Activated naive CD8-positive, alpha-beta T cell treated with anti-CD3 and anti-CD28 coated beads, Interleukin-2, amount 50 U/mL, for 24 hours (primary cell): ENCODE measurements around the gene KCNQ1.
A peak's percentile ranks its signal among the peaks of the same experiment; 100 is the strongest.

ENCODE experiments used
- ATAC-seq: fragments of 150-1000 bp; cut with Tn5 transposase; one replicate; pipeline ENCODE4 v1.10.0; 2021
- DNase-seq: peaks from one replicate; pipeline ENCODE4 v3.0.0; 2021
- H3K27ac Mint-ChIP-seq: one replicate; pipeline ENCODE4 v1.8.0; 2021; ENCODE audit warnings: mild to moderate bottlenecking, mixed read lengths
- H3K27me3 Mint-ChIP-seq: one replicate; pipeline ENCODE4 v1.8.0; 2021; ENCODE audit warnings: mixed read lengths
- H3K36me3 Mint-ChIP-seq: one replicate; pipeline ENCODE4 v1.8.0; 2021; ENCODE audit warnings: low read depth, mixed read lengths
- H3K4me1 Mint-ChIP-seq: one replicate; pipeline ENCODE4 v1.8.0; 2021; ENCODE audit warnings: mixed read lengths
- H3K4me3 Mint-ChIP-seq: one replicate; pipeline ENCODE4 v1.8.0; 2021; ENCODE audit warnings: mild to moderate bottlenecking, moderate library complexity, mixed read lengths
- H3K9me3 Mint-ChIP-seq: one replicate; pipeline ENCODE4 v1.8.0; 2021; ENCODE audit warnings: mixed read lengths

KCNQ1 gene

DNA sequence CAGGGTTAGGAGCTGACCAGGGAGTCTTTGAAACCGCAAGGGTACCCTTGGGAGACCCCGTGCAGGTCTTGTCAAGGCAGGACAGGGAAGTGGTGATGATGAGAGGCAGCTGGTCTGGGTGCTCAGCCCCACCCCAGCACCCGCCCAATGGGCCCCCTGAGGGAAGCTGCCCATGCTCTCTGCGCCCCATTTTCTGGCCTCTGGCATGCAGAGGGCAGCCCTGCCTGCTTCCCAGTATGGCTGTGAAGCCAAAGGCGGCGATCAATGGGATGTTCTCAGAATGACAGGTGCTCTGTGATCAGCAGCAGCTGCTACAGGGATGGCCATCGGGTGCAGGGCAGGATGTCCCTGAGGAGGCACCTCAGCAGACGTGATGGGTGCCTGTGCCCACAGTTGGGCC, 386.1 kb downstream of the KCNQ1 start:
- Mint-ChIP-seq H3K27me3 (no peaks in the 10 kb centered on the region), H3K36me3 (peaks cover 9% of the 10 kb centered on the region), H3K4me3 (no peak overlapping the region), H3K9me3 (peaks cover 20% of the 10 kb centered on the region), H3K27ac (no peak overlapping the region), H3K4me1 (peaks cover 2% of the 10 kb centered on the region)
- DNase-seq (no peak), ATAC-seq (no peak)

DNA sequence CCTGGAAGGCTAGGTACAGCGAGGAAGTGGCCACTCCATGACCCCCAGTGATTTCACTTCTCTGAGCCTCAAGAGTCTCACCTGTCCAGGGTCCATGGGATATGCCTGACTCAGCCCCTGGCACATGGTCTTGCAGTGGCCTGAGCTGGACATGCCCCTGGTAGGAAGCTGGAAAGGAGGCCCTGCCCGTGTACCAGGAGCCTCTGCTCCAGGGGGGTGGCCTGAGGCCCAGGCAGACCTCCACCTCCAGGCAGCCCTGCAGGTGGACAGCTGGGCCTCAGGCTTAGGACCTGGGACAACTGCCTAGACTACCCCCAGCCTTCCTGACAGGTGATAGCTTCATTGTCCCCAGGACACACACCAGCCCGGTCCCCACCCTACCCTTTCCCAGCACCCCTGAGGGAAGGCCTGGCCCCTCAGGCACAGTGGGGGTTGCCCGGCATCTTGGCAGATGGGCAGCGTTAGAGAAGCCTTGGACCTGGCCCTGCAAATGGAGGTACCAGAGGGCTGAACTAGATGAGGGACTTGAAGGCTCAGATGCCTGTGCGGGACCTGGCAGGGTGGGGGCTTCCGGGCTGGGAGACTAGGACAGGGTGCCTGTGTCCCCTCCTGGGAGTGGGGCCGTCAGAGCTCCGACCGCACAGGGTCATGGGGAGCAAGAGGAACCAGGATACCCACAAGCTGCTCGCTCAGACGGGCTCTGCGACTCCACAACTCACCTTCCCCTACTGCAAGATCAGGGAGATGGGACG, 387.1 kb downstream of the KCNQ1 start:
- no peaks in the 10 kb centered on the region for H3K27me3 Mint-ChIP-seq
- peaks cover 20% of the 10 kb centered on the region for H3K9me3 Mint-ChIP-seq
- DNase-seq = no peak
- no peak for ATAC-seq
- H3K36me3 Mint-ChIP-seq = peaks cover 7% of the 10 kb centered on the region
- H3K4me1 Mint-ChIP-seq = peaks cover under 1% of the 10 kb centered on the region
- H3K4me3 Mint-ChIP-seq = no peak overlapping the region
- H3K27ac Mint-ChIP-seq = no peak overlapping the region

DNA sequence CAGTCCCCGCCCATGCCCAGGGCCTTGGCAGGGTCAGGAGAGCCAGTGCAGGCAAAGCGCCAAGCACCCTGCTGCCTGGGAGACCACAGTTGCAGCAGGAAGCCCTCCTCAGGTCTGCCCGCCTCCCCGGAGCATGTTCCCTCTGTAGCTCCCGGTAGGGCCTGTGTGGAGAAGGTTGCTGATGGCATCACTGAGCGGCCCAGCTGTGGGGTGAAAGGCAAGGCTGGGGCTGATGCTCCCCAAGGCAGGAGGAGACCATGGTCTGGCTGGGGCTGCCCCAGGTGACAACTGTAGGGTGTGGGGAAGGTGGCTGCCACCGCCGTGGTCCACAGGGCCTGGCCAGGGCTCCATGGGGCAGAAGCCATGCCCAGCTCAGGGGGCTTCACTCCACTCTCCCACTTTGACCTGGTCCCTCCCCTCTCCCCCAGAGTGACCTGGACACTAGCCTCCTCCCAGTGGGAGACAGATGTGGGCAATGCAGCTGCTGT, 387.8 kb downstream of the KCNQ1 start:
- Mint-ChIP-seq H3K4me1 (no peaks in the 10 kb centered on the region), H3K4me3 (no peak overlapping the region), H3K27ac (no peak overlapping the region), H3K9me3 (peaks cover 19% of the 10 kb centered on the region), H3K27me3 (no peaks in the 10 kb centered on the region), H3K36me3 (peaks cover 7% of the 10 kb centered on the region)
- ATAC-seq (no peak), DNase-seq (no peak)

DNA sequence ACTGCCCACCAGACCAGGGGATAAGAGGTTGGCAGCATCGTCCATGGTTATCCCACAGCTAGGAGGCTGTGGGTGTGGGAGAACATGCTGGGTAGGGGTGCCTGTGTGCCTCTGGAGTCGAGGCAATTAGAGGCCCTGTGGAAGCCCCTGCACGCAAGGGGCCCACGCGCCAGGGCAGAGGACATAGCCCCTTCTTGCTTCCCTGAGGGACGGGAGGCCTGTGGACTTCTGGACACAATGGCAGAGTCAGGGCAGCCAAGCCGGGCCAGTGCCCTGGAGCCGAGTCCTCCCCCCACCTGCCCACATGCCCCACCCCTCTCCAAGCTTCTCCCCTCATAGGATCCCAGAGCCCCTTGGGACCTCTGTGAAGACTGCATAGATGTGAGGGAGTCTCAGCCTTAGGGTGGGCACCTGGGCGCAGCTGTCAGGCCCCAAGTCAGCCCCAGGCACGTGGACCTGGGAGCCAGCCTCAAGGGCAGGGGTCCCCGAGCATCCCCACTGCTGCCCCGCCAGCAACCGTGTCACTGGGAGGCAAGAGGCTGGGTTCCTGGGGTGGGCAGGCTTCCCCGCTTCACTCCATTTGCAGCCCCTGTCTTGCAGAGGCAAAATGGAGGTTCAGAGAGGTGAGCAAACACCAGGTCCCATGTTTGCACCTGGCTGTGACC, 388.4 kb downstream of the KCNQ1 start:
- Mint-ChIP-seq H3K27me3 (no peaks in the 10 kb centered on the region), H3K36me3 (peaks cover 5% of the 10 kb centered on the region), H3K4me1 (no peaks in the 10 kb centered on the region), H3K4me3 (no peak overlapping the region), H3K27ac (no peak overlapping the region), H3K9me3 (peaks cover 15% of the 10 kb centered on the region)
- no peak for ATAC-seq
- DNase-seq = no peak

DNA sequence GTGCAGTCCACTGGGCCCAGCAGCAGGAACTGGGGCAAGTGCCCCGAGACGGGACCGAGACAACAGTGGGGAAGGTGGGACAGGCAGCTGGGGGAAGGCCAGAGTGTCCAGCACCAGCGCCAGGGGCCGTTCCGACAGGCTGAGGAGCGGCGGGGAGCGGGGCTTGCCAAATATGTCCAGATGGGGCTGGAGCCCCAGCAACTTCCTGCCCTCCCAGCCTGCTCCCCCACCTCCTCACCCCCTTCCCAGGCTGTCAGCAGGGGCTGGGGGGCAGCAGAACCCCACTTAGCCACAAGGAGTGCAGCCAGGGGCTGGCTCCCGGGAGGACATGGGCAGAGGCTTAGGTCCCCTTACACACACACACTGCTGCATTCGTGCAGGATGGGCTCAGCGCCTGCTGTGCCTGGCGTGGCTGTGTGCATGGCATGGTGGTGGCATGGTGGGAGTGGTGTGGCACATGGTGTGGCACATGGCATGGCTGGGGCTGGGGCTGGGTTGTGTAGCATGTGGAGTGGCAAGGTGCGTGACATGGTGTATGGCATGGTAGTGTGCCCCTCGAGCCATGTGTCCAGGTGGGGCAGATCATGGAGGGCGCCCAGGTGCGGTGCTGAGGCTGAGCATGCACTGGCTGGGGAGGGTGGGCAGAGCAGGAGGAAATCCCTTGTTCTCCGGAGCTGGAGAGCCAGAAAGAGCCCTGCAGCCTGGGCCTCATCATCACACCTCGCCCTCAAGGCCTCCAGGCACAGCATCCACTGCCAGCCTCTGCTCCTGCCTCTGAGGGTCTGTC, 389.1 kb downstream of the KCNQ1 start:
- H3K27ac Mint-ChIP-seq = no peak overlapping the region
- H3K36me3 Mint-ChIP-seq = peaks cover 3% of the 10 kb centered on the region
- DNase-seq (no peak), ATAC-seq (no peak)
- no peak overlapping the region for H3K4me3 Mint-ChIP-seq
- H3K9me3 Mint-ChIP-seq = peaks cover 8% of the 10 kb centered on the region
- H3K4me1 Mint-ChIP-seq = no peaks in the 10 kb centered on the region
- no peaks in the 10 kb centered on the region for H3K27me3 Mint-ChIP-seq

DNA sequence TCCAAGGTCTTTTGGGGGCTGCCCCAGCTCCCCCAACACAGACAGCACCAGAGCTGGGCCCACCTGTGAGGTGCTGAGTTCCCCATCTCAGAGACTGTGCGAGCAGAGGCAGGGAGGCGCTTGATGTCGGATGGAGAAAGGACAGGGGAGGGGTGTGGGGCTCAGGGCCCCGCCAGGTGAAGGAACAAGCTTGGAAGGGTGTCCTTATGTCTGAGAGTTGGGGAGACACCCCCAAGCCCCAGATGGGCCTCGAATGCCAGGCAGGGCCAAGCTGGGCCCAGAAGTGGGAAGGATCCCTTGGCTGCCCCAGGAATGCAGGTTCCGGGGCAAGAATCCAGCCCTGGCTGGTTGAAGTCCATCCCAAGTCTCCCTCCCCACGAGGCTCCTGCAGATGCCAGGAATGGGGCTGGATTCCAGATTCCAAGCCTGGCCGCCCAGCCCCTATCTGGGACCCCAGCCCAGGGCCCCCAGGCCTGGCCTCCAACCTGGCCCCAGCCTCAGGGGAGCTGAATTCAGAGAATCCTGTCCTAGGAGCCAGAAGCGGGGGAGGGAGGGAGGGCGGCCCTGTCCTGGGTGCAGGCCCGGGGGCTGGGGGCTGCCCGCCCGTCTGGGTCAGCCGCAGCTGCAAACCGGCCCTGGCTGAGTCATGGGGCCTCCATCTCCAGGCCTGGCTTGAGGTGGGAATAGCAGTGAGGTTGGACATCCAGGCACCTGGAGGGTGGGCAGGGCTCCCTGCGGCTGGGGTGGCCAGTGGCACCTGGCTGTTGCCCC, 389.9 kb downstream of the KCNQ1 start:
- DNase-seq = no peak
- H3K4me1 Mint-ChIP-seq = no peaks in the 10 kb centered on the region
- H3K36me3 Mint-ChIP-seq = no peaks in the 10 kb centered on the region
- H3K27me3 Mint-ChIP-seq = no peaks in the 10 kb centered on the region
- no peak overlapping the region for H3K4me3 Mint-ChIP-seq
- no peak for ATAC-seq
- no peak overlapping the region for H3K27ac Mint-ChIP-seq
- H3K9me3 Mint-ChIP-seq = peaks cover under 1% of the 10 kb centered on the region

DNA sequence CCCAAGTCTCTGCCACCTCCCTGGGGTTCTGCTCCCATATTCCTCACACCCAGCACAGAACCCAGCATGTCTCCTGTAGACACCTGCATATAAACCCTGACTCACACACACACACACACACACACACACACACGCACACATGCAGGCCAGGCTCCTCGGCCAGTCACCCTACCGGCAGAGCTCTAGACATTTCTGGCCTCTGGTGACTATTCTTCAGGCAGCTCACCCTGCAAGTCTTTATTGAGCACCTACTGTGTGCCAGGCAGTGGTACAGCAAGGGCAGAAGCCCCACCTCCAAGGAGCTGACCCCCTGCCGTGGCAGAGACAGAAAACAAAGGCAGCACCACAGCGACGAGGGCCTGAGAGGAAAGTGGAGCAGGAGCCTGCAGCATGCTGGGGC, 390.5 kb downstream of the KCNQ1 start:
- no peaks in the 10 kb centered on the region for H3K27me3 Mint-ChIP-seq
- H3K27ac Mint-ChIP-seq = no peak overlapping the region
- DNase-seq = no peak
- no peaks in the 10 kb centered on the region for H3K9me3 Mint-ChIP-seq
- H3K4me3 Mint-ChIP-seq = no peak overlapping the region
- no peaks in the 10 kb centered on the region for H3K36me3 Mint-ChIP-seq
- H3K4me1 Mint-ChIP-seq = no peaks in the 10 kb centered on the region
- ATAC-seq = no peak

DNA sequence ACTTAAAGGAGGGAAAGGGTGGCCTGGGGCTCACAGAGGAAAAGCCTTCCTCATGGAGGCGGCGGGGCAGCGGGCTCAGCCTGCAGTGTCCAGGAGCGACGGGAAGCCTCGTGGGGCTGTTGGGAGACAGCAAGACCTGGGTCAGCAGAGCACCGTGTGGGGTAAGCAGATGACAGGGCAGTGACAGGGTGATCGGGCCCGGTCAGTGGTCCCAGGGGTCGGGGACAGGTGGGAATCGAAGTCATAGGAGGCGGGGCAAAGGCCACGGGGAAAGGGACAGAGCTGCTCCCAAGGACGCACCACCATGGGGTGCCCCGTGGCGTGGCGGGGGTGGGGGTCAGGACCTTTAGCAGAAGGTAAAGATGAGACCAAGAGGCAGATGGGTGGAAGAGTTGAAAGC, 390.9 kb downstream of the KCNQ1 start:
- Mint-ChIP-seq H3K36me3 (no peaks in the 10 kb centered on the region), H3K27me3 (no peaks in the 10 kb centered on the region), H3K4me1 (no peaks in the 10 kb centered on the region), H3K9me3 (no peaks in the 10 kb centered on the region), H3K27ac (no peak overlapping the region), H3K4me3 (no peak overlapping the region)
- ATAC-seq = no peak
- no peak for DNase-seq

DNA sequence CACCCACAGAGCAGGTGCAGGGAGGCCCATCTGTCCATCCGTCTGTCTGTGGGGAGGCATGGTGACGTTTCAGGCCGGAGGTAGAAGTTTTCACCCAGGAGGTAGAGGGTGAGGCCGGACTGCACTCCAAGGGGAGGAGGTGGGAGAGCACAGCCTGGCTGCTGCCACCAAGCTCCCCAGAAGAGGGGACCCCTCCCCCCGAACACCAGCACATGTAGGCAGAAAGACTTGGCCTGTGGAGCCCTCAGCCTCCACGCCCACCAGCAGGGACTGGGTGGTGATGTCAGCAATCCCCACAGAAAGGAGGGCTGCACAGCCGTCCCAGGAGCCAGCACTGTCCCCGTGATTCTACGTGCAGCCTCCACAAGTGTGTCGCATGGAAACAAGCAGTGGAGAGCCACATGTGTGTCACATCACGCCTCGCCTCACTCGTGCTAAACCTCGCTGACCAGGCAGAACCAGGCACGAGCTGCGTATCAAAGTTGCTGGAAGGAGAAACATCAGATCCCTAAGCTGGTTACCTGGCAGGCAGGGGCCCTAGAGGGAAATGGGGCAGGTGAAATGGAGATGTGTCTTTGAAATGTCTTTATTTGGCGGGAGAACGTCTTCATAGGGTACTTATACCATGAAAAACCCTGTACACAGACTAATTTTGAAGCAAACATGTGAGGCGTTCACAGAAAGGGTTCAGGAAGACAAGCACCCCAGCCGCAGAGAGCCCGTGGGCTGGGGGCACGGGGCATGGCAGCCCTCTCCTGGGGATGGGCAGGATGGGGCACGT, 391.7 kb downstream of the KCNQ1 start:
- H3K27me3 Mint-ChIP-seq = no peaks in the 10 kb centered on the region
- no peaks in the 10 kb centered on the region for H3K9me3 Mint-ChIP-seq
- peak overlapping the region; percentile 6 for H3K27ac Mint-ChIP-seq
- H3K4me3 Mint-ChIP-seq = no peak overlapping the region
- no peaks in the 10 kb centered on the region for H3K4me1 Mint-ChIP-seq
- ATAC-seq (no peak), DNase-seq (no peak)
- no peaks in the 10 kb centered on the region for H3K36me3 Mint-ChIP-seq

DNA sequence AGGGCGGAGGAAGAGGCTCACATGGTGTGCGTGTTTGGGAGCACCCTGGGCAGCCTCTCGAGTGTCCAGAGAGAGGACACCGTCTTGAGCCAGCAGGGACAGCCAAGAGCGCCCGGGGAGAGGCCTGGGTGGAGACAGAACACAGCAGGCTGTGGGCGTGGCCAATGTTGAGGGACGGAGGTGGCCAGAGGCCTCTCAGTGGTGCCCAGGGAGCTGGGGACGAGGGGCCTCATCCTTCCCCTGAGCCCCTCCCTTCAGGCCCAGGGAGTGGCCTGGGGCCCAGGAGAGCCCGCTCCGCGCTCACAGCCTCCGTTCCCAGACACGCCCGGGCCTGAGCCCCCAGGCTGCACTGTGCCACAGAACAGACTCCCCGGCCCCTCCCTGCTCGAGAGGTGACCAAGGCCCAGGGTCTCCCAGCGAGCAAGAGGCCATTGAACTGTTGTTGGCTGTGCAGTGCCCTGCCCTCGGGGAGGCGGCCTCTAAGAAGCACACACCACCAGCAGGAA, 392.3 kb downstream of the KCNQ1 start:
- no peak overlapping the region for H3K27ac Mint-ChIP-seq
- H3K4me3 Mint-ChIP-seq = no peak overlapping the region
- H3K4me1 Mint-ChIP-seq = no peaks in the 10 kb centered on the region
- no peaks in the 10 kb centered on the region for H3K27me3 Mint-ChIP-seq
- H3K36me3 Mint-ChIP-seq = no peaks in the 10 kb centered on the region
- no peak for ATAC-seq
- no peaks in the 10 kb centered on the region for H3K9me3 Mint-ChIP-seq
- no peak for DNase-seq

DNA sequence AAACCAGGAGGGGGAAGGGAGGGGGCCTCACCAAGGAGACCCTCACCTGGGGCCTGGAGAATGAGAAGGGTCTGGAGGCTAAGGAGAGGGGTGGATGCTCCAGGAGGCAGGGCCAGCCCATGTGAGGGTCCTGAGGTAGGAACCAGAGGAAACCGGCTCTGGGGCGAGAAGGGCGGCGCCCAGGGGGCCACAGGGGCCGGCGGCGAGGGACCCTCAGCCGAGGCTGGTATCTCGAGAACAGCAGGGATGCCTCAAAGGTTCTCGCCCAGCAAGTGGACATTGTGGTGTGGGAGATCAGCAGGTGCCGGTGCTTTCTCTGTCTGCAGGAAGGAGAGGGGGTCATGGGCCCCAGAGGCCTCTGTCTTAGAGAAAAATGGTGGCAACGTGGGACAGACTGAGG, 392.8 kb downstream of the KCNQ1 start:
- Mint-ChIP-seq H3K27ac (no peak overlapping the region), H3K4me1 (no peaks in the 10 kb centered on the region), H3K9me3 (no peaks in the 10 kb centered on the region), H3K27me3 (no peaks in the 10 kb centered on the region), H3K36me3 (no peaks in the 10 kb centered on the region), H3K4me3 (no peak overlapping the region)
- no peak for ATAC-seq
- DNase-seq = no peak

DNA sequence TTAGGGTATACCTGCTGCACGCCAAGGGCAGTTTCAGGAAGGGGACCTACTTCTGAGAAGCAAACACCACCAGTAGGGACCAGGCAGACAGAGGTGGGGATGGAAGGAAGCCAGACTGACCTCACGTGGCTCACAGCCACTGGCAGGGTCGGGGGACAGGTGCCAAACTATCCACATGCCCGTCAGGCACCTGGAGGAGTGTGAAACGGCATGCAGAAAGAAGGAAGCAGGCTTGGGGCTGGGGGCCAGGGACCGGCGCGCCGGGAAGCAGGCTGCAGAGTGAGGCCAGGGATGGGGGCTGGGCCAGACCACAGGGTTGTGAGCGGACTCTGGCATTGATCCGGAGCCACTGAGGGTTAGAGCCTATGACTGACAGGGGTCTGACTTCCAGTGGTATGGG, 393.3 kb downstream of the KCNQ1 start:
- DNase-seq (no peak), ATAC-seq (no peak)
- Mint-ChIP-seq H3K27me3 (no peaks in the 10 kb centered on the region), H3K4me3 (no peak overlapping the region), H3K27ac (no peak overlapping the region), H3K4me1 (no peaks in the 10 kb centered on the region), H3K9me3 (no peaks in the 10 kb centered on the region), H3K36me3 (no peaks in the 10 kb centered on the region)

DNA sequence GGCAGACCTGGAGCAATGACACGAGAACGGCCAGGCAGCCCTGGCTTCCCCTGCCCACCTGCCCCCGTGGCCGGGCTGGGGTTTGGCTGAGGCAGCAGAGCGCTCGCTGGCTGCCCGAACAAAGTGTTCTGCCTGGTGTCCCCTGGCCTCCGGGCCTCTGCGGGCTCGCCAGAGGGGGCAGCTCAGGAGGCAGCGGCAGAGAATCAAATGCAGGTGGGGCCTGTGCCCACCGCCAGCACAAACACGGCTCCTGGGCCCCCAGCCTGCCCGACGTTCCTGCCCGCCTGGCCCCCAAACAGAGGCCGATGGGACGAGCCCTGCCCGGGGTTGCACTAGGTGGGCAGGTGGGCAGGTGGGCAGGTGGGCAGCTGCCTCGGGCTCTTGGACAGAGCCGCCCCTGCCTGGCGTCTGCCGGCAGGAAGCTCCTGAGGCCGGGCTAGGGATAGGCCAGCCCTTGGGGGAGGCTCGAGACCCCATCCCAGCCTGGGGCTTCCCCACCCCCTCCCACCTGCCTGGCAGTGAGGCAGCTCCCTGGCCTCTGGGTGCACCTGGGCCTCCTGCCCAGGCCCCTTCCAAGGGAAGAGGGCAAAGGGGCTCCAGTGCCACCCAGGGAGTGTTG, 394.0 kb downstream of the KCNQ1 start:
- no peaks in the 10 kb centered on the region for H3K9me3 Mint-ChIP-seq
- no peaks in the 10 kb centered on the region for H3K27me3 Mint-ChIP-seq
- no peaks in the 10 kb centered on the region for H3K4me1 Mint-ChIP-seq
- H3K36me3 Mint-ChIP-seq = no peaks in the 10 kb centered on the region
- H3K27ac Mint-ChIP-seq = no peak overlapping the region
- DNase-seq (no peak), ATAC-seq (no peak)
- H3K4me3 Mint-ChIP-seq = no peak overlapping the region
